ENCODE results near the gene RAP1GAP2. TPM values are rescaled to one million over a fixed set of nuclear protein-coding genes. Genes with fewer than 3 reads are reported as not detected.

Gene RAP1GAP2
- total RNA-seq, 2 experiments from 2014 or later: 11.3 to 28.2 TPM

DNA sequence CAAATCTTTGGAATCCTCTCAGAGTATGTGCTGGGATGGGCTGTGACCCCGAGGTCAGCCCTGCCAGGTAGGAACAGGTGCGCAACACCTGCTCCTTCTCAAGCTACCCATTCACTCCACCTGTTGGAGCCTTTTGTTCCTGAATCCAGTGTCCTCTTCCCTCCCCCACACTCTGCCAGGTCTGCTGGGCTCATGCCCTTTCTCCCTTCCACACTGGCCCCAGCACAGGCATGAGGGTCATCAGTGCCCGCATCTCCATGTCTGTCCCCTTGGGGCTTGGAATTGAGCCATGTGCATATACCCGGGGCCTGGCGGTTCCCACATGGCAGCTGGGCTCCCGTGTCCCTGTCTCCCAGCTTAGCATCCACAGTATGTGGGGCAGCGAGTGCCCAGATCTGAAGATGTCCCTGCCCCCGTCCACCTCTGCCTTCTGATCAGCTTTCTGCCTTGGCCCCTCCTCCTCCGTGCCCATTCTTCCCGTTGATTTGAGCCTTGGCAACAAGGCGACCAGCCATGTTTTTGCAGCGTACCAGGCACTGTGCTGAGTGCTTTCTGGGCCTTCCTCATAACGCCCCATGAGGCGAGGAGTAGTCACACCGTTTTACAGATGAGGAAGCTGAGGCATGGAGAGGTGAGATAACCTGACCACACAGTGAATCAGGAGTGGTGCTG lies 102.2 kb downstream of the RAP1GAP2 start:
- Histone ChIP-seq H3K9me2 (ENCODE audit: insufficient read depth, low read length) (no peaks in the 10 kb centered on the region), H3K27ac (ENCODE audit: low read depth, low read length, poor library complexity, severe bottlenecking) (no peak overlapping the region), H3K36me3 (ENCODE audit: insufficient read depth, low read length) (no peaks in the 10 kb centered on the region), H2AFZ (ENCODE audit: low read length) (no peak overlapping the region), H3K4me1 (ENCODE audit: insufficient read depth, low read length, poor library complexity, severe bottlenecking) (peaks cover 12% of the 10 kb centered on the region), H4K20me1 (ENCODE audit: insufficient read depth, low read length) (no peaks in the 10 kb centered on the region), H3K4me2 (ENCODE audit: low read length) (no peak overlapping the region), H3K4me3 (ENCODE audit: low read depth, low read length, poor library complexity, severe bottlenecking) (no peak overlapping the region), H3K79me2 (ENCODE audit: insufficient read depth, low read depth, low read length) (no peaks in the 10 kb centered on the region), H3K9me3 (ENCODE audit: low read length) (no peaks in the 10 kb centered on the region)
- POLR2A ChIA-PET: interaction anchor here (1.0 kb wide), 1 partner anchor 25 kb away, joined by 3 read pairs; no protein-coding TSS in a partner anchor
- CTCF ChIA-PET (ENCODE audit: unreplicated experiment): no interaction called here
- no peak for DNase-seq (ENCODE audit: low spot score)
- intact Hi-C loops (cut with micrococcal nuclease; ENCODE audit: unreplicated experiment): no loop called here
- no TSS peak for BruUV-seq (replicated peaks)
- TF ChIP-seq, protein P1, sequence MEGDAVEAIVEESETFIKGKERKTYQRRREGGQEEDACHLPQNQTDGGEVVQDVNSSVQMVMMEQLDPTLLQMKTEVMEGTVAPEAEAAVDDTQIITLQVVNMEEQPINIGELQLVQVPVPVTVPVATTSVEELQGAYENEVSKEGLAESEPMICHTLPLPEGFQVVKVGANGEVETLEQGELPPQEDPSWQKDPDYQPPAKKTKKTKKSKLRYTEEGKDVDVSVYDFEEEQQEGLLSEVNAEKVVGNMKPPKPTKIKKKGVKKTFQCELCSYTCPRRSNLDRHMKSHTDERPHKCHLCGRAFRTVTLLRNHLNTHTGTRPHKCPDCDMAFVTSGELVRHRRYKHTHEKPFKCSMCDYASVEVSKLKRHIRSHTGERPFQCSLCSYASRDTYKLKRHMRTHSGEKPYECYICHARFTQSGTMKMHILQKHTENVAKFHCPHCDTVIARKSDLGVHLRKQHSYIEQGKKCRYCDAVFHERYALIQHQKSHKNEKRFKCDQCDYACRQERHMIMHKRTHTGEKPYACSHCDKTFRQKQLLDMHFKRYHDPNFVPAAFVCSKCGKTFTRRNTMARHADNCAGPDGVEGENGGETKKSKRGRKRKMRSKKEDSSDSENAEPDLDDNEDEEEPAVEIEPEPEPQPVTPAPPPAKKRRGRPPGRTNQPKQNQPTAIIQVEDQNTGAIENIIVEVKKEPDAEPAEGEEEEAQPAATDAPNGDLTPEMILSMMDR (conservative IDR thresholded peaks at IDR 0.05; ENCODE audit: low read length): no peak
- no peak for TF ChIP-seq EZH2phosphoT487 (IDR thresholded peaks at IDR 0.05; ENCODE audit: borderline replicate concordance, low read depth, low read length)

- BruUV-seq (replicated peaks): no TSS peak
- no peak overlapping the region for H2AFZ ChIP-seq (ENCODE audit: low read length)
- no peaks in the 10 kb centered on the region for H3K9me3 ChIP-seq (ENCODE audit: low read length)
- POLR2A ChIA-PET: no interaction called here
- H3K4me3 ChIP-seq (ENCODE audit: low read depth, low read length, poor library complexity, severe bottlenecking): no peak overlapping the region
- peaks cover 12% of the 10 kb centered on the region for H3K4me1 ChIP-seq (ENCODE audit: insufficient read depth, low read length, poor library complexity, severe bottlenecking)
- H3K4me2 ChIP-seq (ENCODE audit: low read length): no peak overlapping the region
- H4K20me1 ChIP-seq (ENCODE audit: insufficient read depth, low read length): no peaks in the 10 kb centered on the region
- no peaks in the 10 kb centered on the region for H3K36me3 ChIP-seq (ENCODE audit: insufficient read depth, low read length)
- no peak for DNase-seq (ENCODE audit: low spot score)
- H3K27ac ChIP-seq (ENCODE audit: low read depth, low read length, poor library complexity, severe bottlenecking): no peak overlapping the region
- no peaks in the 10 kb centered on the region for H3K79me2 ChIP-seq (ENCODE audit: insufficient read depth, low read depth, low read length)
- CTCF ChIA-PET (ENCODE audit: unreplicated experiment): no interaction called here
- intact Hi-C loops (cut with micrococcal nuclease; ENCODE audit: unreplicated experiment): no loop called here
- H3K9me2 ChIP-seq (ENCODE audit: insufficient read depth, low read length): no peaks in the 10 kb centered on the region
- no peak for TF ChIP-seq EZH2phosphoT487 (IDR thresholded peaks at IDR 0.05; ENCODE audit: borderline replicate concordance, low read depth, low read length)
- TF ChIP-seq, protein P1 (conservative IDR thresholded peaks at IDR 0.05; ENCODE audit: low read length): no peak
These were observed 103.7 kb downstream of the RAP1GAP2 start for GRCh38 chr17:2899906-2900305.

DNA sequence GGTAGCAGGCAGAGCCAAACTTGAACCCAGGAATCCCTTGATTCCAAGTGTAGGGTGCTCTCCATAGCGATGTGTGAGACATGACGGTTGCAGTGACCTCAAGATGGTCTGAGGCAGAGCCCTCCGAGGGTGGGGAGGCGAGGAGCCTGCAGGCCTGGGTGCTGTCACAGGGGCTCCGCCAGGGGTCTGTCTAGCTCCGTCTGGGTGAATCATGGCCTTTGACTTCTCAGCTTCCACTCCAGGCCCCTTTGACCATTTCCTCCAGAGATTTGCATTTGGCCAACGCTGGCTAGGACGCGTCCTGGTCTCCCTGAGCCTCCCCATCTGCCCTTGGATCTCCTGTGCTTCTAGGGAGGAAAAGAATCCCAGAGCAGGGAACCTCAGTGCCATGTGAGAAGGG lies 104.6 kb downstream of the RAP1GAP2 start:
- Histone ChIP-seq H2AFZ (ENCODE audit: low read length) (0 out of 2 replicates have a peak overlapping the region, but pooled peaks have one; percentile 26), H3K9me3 (ENCODE audit: low read length) (no peaks in the 10 kb centered on the region), H3K27ac (ENCODE audit: low read depth, low read length, poor library complexity, severe bottlenecking) (no peak overlapping the region), H3K4me2 (ENCODE audit: low read length) (no peak overlapping the region), H4K20me1 (ENCODE audit: insufficient read depth, low read length) (no peaks in the 10 kb centered on the region), H3K4me3 (ENCODE audit: low read depth, low read length, poor library complexity, severe bottlenecking) (no peak overlapping the region), H3K4me1 (ENCODE audit: insufficient read depth, low read length, poor library complexity, severe bottlenecking) (peaks cover 12% of the 10 kb centered on the region), H3K79me2 (ENCODE audit: insufficient read depth, low read depth, low read length) (no peaks in the 10 kb centered on the region), H3K9me2 (ENCODE audit: insufficient read depth, low read length) (no peaks in the 10 kb centered on the region), H3K36me3 (ENCODE audit: insufficient read depth, low read length) (no peaks in the 10 kb centered on the region; the same call in 1 of the 2 replicates)
- POLR2A ChIA-PET: interaction anchor here (0.7 kb wide), 1 partner anchor 117 kb away, joined by 3 read pairs; no protein-coding TSS in a partner anchor
- no TSS peak for BruUV-seq (replicated peaks)
- TF ChIP-seq, protein P1 (conservative IDR thresholded peaks at IDR 0.05; ENCODE audit: low read length): peak; percentile 67
- TF ChIP-seq EZH2phosphoT487 (IDR thresholded peaks at IDR 0.05; ENCODE audit: borderline replicate concordance, low read depth, low read length): no peak
- peak; percentile 39 for DNase-seq (ENCODE audit: low spot score)
- CTCF ChIA-PET (ENCODE audit: unreplicated experiment): no interaction called here
- intact Hi-C loops (cut with micrococcal nuclease; ENCODE audit: unreplicated experiment): no loop called here
